ENCODE data around the gene STXBP5. TPM values are rescaled to one million over a fixed set of nuclear protein-coding genes. Genes with fewer than 3 reads are reported as not detected.

STXBP5 gene
- total and polyA plus RNA-seq, 9 of the 15 experiments (the other 6 are each of a cell fraction or from before 2014, with no cell fraction given): 23.3 to 172 (median 71.5) TPM

DNA sequence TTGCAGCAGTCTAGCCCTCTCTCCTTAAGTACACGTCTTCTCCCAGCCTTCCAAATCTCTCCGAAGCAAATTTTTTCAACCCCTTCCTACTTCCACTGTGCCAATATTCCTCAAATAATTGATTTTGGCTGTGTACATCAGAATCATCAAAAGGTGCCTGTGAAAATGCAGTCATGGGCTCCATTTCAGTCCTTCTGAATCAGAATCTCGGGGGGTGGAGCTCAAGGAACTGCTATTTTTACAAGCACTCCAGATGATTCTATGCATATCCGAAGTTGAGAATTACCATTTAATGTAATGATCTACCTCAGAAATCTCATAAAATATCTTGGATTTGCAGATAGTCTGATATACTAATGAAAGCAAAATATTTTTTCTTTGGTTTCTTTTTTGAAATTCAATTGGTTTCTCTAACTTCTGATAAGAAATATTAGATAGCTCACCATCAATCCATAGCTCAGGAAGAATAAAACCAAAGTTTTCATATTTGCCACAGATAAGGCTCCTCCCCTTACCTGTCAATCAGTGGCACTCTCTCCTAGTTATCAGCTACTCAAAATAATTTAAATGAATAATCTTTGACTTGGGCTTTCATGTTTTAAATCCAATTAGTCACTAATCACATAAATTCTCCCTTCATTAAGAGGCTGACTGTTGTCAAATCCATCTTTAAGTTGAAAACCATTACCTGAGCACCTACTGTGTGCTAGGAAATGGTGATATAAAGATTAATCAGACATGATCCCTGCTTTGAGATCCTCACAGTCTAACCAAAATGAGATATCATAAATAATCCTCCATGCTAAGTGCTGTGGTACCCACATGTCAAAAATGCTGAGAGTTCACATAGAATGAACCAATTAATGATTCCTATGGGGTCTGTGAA is 36.4 kb upstream of the STXBP5 start (continued):
- TF ChIP-seq, protein P1, sequence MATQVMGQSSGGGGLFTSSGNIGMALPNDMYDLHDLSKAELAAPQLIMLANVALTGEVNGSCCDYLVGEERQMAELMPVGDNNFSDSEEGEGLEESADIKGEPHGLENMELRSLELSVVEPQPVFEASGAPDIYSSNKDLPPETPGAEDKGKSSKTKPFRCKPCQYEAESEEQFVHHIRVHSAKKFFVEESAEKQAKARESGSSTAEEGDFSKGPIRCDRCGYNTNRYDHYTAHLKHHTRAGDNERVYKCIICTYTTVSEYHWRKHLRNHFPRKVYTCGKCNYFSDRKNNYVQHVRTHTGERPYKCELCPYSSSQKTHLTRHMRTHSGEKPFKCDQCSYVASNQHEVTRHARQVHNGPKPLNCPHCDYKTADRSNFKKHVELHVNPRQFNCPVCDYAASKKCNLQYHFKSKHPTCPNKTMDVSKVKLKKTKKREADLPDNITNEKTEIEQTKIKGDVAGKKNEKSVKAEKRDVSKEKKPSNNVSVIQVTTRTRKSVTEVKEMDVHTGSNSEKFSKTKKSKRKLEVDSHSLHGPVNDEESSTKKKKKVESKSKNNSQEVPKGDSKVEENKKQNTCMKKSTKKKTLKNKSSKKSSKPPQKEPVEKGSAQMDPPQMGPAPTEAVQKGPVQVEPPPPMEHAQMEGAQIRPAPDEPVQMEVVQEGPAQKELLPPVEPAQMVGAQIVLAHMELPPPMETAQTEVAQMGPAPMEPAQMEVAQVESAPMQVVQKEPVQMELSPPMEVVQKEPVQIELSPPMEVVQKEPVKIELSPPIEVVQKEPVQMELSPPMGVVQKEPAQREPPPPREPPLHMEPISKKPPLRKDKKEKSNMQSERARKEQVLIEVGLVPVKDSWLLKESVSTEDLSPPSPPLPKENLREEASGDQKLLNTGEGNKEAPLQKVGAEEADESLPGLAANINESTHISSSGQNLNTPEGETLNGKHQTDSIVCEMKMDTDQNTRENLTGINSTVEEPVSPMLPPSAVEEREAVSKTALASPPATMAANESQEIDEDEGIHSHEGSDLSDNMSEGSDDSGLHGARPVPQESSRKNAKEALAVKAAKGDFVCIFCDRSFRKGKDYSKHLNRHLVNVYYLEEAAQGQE (IDR thresholded peaks at IDR 0.05; ENCODE audit: borderline replicate concordance): no peak
- TF ChIP-seq, protein P1 (CRISPR knock-in tag; IDR thresholded peaks at IDR 0.05; ENCODE audit: low read depth): no peak
- TF ChIP-seq, protein P2, sequence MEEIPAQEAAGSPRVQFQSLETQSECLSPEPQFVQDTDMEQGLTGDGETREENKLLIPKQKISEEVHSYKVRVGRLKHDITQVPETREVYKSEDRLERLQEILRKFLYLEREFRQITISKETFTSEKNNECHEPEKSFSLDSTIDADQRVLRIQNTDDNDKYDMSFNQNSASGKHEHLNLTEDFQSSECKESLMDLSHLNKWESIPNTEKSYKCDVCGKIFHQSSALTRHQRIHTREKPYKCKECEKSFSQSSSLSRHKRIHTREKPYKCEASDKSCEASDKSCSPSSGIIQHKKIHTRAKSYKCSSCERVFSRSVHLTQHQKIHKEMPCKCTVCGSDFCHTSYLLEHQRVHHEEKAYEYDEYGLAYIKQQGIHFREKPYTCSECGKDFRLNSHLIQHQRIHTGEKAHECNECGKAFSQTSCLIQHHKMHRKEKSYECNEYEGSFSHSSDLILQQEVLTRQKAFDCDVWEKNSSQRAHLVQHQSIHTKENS (CRISPR knock-in tag; IDR thresholded peaks at IDR 0.05): no peak
- TF ChIP-seq SRSF1 (IDR thresholded peaks at IDR 0.05; ENCODE audit: low read depth, low read length) (no peak), RAD51 (IDR thresholded peaks at IDR 0.05; ENCODE audit: borderline replicate concordance, low read depth) (no peak), ZBTB7A (IDR thresholded peaks at IDR 0.05; ENCODE audit: borderline replicate concordance, control insufficient read depth, low read depth, low read length) (no peak), MTA1 (IDR thresholded peaks at IDR 0.05; ENCODE audit: borderline replicate concordance) (no peak), ZFP1 (CRISPR knock-in tag; IDR thresholded peaks at IDR 0.05) (no peak)
- TF ChIP-seq, protein P3, sequence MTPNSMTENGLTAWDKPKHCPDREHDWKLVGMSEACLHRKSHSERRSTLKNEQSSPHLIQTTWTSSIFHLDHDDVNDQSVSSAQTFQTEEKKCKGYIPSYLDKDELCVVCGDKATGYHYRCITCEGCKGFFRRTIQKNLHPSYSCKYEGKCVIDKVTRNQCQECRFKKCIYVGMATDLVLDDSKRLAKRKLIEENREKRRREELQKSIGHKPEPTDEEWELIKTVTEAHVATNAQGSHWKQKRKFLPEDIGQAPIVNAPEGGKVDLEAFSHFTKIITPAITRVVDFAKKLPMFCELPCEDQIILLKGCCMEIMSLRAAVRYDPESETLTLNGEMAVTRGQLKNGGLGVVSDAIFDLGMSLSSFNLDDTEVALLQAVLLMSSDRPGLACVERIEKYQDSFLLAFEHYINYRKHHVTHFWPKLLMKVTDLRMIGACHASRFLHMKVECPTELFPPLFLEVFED (CRISPR knock-in tag; conservative IDR thresholded peaks at IDR 0.05): no peak
- TF ChIP-seq, protein P4, sequence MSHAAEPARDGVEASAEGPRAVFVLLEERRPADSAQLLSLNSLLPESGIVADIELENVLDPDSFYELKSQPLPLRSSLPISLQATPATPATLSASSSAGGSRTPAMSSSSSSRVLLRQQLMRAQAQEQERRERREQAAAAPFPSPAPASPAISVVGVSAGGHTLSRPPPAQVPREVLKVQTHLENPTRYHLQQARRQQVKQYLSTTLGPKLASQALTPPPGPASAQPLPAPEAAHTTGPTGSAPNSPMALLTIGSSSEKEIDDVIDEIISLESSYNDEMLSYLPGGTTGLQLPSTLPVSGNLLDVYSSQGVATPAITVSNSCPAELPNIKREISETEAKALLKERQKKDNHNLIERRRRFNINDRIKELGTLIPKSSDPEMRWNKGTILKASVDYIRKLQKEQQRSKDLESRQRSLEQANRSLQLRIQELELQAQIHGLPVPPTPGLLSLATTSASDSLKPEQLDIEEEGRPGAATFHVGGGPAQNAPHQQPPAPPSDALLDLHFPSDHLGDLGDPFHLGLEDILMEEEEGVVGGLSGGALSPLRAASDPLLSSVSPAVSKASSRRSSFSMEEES (CRISPR knock-in tag; IDR thresholded peaks at IDR 0.05): no peak

Data from K562 (cell line).